ENCODE measurements around the gene PIWIL4. TPM values are rescaled to one million over a fixed set of nuclear protein-coding genes. Genes with fewer than 3 reads are reported as not detected.

The PIWIL4 gene
- total RNA-seq, 1 experiment from 2014 or later: 0.15 TPM

- H3K4me3 ChIP-seq (ENCODE audit: low read length): no peak overlapping the region
- TF ChIP-seq EZH2phosphoT487 (IDR thresholded peaks at IDR 0.05; ENCODE audit: borderline replicate concordance, low read length): no peak
- no peak for TF ChIP-seq CTCF (conservative IDR thresholded peaks at IDR 0.05; ENCODE audit: low read depth, low read length)
- TF ChIP-seq EZH2 (IDR thresholded peaks at IDR 0.05; ENCODE audit: low read length, unreplicated experiment): no peak
- H3K4me1 ChIP-seq (ENCODE audit: insufficient read depth, low read length): no peaks in the 10 kb centered on the region
- ChIA-PET POLR2A (ENCODE audit: unreplicated experiment) (no interaction called here), CTCF (no interaction called here)
- ATAC-seq (no peak), DNase-seq (no peak)
- no peaks in the 10 kb centered on the region for H3K9me3 ChIP-seq (ENCODE audit: low read length)
- no peak overlapping the region for H3K9ac ChIP-seq (ENCODE audit: low read length)
- no peaks in the 10 kb centered on the region for H3K79me2 ChIP-seq (ENCODE audit: low read length)
- no peaks in the 10 kb centered on the region for H3K9me2 ChIP-seq (replicated peaks; ENCODE audit: low read length)
- H3F3A ChIP-seq (ENCODE audit: low read length, unreplicated experiment): no peaks in the 10 kb centered on the region
- H2AFZ ChIP-seq (ENCODE audit: low read length): no peak overlapping the region
- no TSS peak for BruUV-seq (replicated peaks)
- no peaks in the 10 kb centered on the region for H4K20me1 ChIP-seq (ENCODE audit: low read length)
- H3K36me3 ChIP-seq (ENCODE audit: low read depth, low read length): no peaks in the 10 kb centered on the region
- H3K4me2 ChIP-seq (ENCODE audit: low read length): no peak overlapping the region
- no peaks in the 10 kb centered on the region for H3K27me3 ChIP-seq (ENCODE audit: low read length)
- H3K27ac ChIP-seq (ENCODE audit: low read length): no peak overlapping the region
- intact Hi-C loops (cut with micrococcal nuclease): no loop called here
Observed at GRCh38 chr11:94655956-94656355, 88.8 kb downstream of the PIWIL4 start.

GRCh38 chr11:94656968-94657367 lies 89.8 kb downstream of the PIWIL4 start:
- Histone ChIP-seq H3F3A (ENCODE audit: low read length, unreplicated experiment) (no peaks in the 10 kb centered on the region), H4K20me1 (ENCODE audit: low read length) (no peaks in the 10 kb centered on the region), H3K4me3 (ENCODE audit: low read length) (no peak overlapping the region), H3K79me2 (ENCODE audit: low read length) (no peaks in the 10 kb centered on the region), H3K4me1 (ENCODE audit: insufficient read depth, low read length) (peaks cover 4% of the 10 kb centered on the region; the same call in 1 of the 2 replicates), H3K9me3 (ENCODE audit: low read length) (no peaks in the 10 kb centered on the region), H3K36me3 (ENCODE audit: low read depth, low read length) (no peaks in the 10 kb centered on the region), H3K27ac (ENCODE audit: low read length) (no peak overlapping the region), H3K9me2 (replicated peaks; ENCODE audit: low read length) (no peaks in the 10 kb centered on the region), H3K27me3 (ENCODE audit: low read length) (no peaks in the 10 kb centered on the region), H3K9ac (ENCODE audit: low read length) (no peak overlapping the region), H2AFZ (ENCODE audit: low read length) (no peak overlapping the region), H3K4me2 (ENCODE audit: low read length) (no peak overlapping the region)
- POLR2A ChIA-PET (ENCODE audit: unreplicated experiment): no interaction called here
- TF ChIP-seq EZH2phosphoT487 (IDR thresholded peaks at IDR 0.05; ENCODE audit: borderline replicate concordance, low read length) (no peak), CTCF (conservative IDR thresholded peaks at IDR 0.05; ENCODE audit: low read depth, low read length) (no peak), EZH2 (IDR thresholded peaks at IDR 0.05; ENCODE audit: low read length, unreplicated experiment) (no peak)
- intact Hi-C loops (cut with micrococcal nuclease): no loop called here
- DNase-seq: no peak
- no peak for ATAC-seq
- no TSS peak for BruUV-seq (replicated peaks)
- CTCF ChIA-PET: no interaction called here

- Histone ChIP-seq H3K9me3 (ENCODE audit: low read length) (no peaks in the 10 kb centered on the region), H3K9me2 (replicated peaks; ENCODE audit: low read length) (no peaks in the 10 kb centered on the region), H3F3A (ENCODE audit: low read length, unreplicated experiment) (no peaks in the 10 kb centered on the region), H4K20me1 (ENCODE audit: low read length) (no peaks in the 10 kb centered on the region), H2AFZ (ENCODE audit: low read length) (no peak overlapping the region), H3K4me3 (ENCODE audit: low read length) (no peak overlapping the region), H3K9ac (ENCODE audit: low read length) (no peak overlapping the region), H3K4me1 (ENCODE audit: insufficient read depth, low read length) (peaks cover 10% of the 10 kb centered on the region), H3K27me3 (ENCODE audit: low read length) (no peaks in the 10 kb centered on the region), H3K36me3 (ENCODE audit: low read depth, low read length) (no peaks in the 10 kb centered on the region), H3K4me2 (ENCODE audit: low read length) (no peak overlapping the region), H3K27ac (ENCODE audit: low read length) (no peak overlapping the region), H3K79me2 (ENCODE audit: low read length) (no peaks in the 10 kb centered on the region)
- ChIA-PET POLR2A (ENCODE audit: unreplicated experiment) (no interaction called here), CTCF (no interaction called here)
- no TSS peak for BruUV-seq (replicated peaks)
- DNase-seq (no peak), ATAC-seq (no peak)
- TF ChIP-seq EZH2phosphoT487 (IDR thresholded peaks at IDR 0.05; ENCODE audit: borderline replicate concordance, low read length) (no peak), EZH2 (IDR thresholded peaks at IDR 0.05; ENCODE audit: low read length, unreplicated experiment) (no peak), CTCF (conservative IDR thresholded peaks at IDR 0.05; ENCODE audit: low read depth, low read length) (no peak)
- intact Hi-C loops (cut with micrococcal nuclease): no loop called here
Observed at GRCh38 chr11:94657629-94658028, 90.5 kb downstream of the PIWIL4 start.
